Astrocyte (in vitro differentiated cells and primary cell): ENCODE data around the gene LGALS9C.
"Not testable (repeated sequence)": the region's sequence is repeated elsewhere in the genome, so short reads cannot be mapped to it uniquely, and the experiment has no call there.

Experiments used
- EZH2 ChIP-seq: IDR thresholded peaks from 2 replicates; pipeline ENCODE4 v1.6.1; 2012; ENCODE audit warnings: mild to moderate bottlenecking, low read length, inconsistent platforms; ENCODE audit not compliant: insufficient read depth
- TF ChIP-seq, protein P1 (sequence below): IDR thresholded peaks from 2 replicates; pipeline ENCODE4 v1.5.1; 2011; ENCODE audit warnings: low read depth, mild to moderate bottlenecking, inconsistent platforms, low read length, moderate library complexity; ENCODE audit not compliant: insufficient read depth

DNA sequence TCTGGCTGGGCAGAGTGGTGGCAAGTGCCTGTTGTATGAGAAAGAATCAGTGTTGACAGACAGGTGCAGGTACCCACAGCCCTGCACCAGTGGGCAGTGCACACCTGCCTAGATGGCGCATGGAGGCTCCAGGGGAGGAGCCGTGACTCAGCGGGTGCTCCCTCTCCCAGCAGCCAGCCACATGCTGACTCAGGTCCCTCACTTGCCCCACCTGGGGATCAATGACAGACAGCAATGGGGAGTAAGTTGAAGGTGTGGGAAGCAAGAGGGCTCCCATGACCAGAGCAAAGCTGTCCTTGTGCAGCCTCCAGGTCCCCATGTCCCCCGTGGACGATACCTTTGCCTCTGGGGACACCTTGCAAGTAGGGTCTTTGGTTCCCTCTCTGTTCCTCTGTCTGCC is 24.6 kb upstream of the LGALS9C start:
- TF ChIP-seq, protein P1, sequence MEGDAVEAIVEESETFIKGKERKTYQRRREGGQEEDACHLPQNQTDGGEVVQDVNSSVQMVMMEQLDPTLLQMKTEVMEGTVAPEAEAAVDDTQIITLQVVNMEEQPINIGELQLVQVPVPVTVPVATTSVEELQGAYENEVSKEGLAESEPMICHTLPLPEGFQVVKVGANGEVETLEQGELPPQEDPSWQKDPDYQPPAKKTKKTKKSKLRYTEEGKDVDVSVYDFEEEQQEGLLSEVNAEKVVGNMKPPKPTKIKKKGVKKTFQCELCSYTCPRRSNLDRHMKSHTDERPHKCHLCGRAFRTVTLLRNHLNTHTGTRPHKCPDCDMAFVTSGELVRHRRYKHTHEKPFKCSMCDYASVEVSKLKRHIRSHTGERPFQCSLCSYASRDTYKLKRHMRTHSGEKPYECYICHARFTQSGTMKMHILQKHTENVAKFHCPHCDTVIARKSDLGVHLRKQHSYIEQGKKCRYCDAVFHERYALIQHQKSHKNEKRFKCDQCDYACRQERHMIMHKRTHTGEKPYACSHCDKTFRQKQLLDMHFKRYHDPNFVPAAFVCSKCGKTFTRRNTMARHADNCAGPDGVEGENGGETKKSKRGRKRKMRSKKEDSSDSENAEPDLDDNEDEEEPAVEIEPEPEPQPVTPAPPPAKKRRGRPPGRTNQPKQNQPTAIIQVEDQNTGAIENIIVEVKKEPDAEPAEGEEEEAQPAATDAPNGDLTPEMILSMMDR: not testable (repeated sequence)
- not testable (repeated sequence) for TF ChIP-seq EZH2
